GM12878 (cell line): ENCODE results near the gene TAF6. TPM values are rescaled to one million over a fixed set of nuclear protein-coding genes. Genes with fewer than 3 reads are reported as not detected.
A peak's percentile ranks its signal among the peaks of the same experiment; 100 is the strongest.

ENCODE experiments used
- CEBPZ ChIP-seq: fragments of 150-350 bp; IDR thresholded peaks from 2 replicates; pipeline ENCODE4 v1.6.1; 2016; ENCODE audit warnings: low read depth, low read length
- IKZF2 ChIP-seq, 2 experiments: fragments of 450-650 bp; IDR thresholded peaks; 2 replicates each; pipeline ENCODE4 v1.6.1; 2017; ENCODE audit warnings: mild to moderate bottlenecking in 2 of 2, moderate library complexity in 2 of 2
- JUNB ChIP-seq: IDR thresholded peaks from 2 replicates; pipeline ENCODE4 v1.6.1; 2016; ENCODE audit warnings: antibody characterized with exemption, mild to moderate bottlenecking
- KLF5 ChIP-seq: fragments of 450-650 bp; IDR thresholded peaks from 2 replicates; pipeline ENCODE4 v1.6.1; 2014; ENCODE audit warnings: mild to moderate bottlenecking; ENCODE audit not compliant: partially characterized antibody
- MTA2 ChIP-seq: fragments of 450-650 bp; IDR thresholded peaks from 2 replicates; pipeline ENCODE4 v1.6.1; 2016; ENCODE audit warnings: low read depth, mild to moderate bottlenecking, moderate library complexity
- NFIC ChIP-seq: IDR thresholded peaks from 2 replicates; pipeline ENCODE4 v1.6.1; 2012; ENCODE audit warnings: low read depth, mild to moderate bottlenecking, inconsistent platforms, low read length, moderate library complexity
- NKRF ChIP-seq: fragments of 450-650 bp; conservative IDR thresholded peaks from 2 replicates; pipeline ENCODE4 v1.6.1; 2017; ENCODE audit warnings: mild to moderate bottlenecking, moderate library complexity
- RELB ChIP-seq: fragments of 450-650 bp; IDR thresholded peaks from 2 replicates; pipeline ENCODE4 v1.6.1; 2017; ENCODE audit warnings: low read depth, mild to moderate bottlenecking, moderate library complexity
- REST ChIP-seq: IDR thresholded peaks from 2 replicates; pipeline ENCODE4 v1.6.1; 2012; ENCODE audit warnings: mild to moderate bottlenecking, low read depth, low read length
- SIN3A ChIP-seq: IDR thresholded peaks from 2 replicates; pipeline ENCODE4 v1.6.1; 2012; ENCODE audit warnings: low read depth, low read length, improper control_type of control experiment
- TAF1 ChIP-seq: IDR thresholded peaks from 2 replicates; pipeline ENCODE4 v1.6.1; 2011; ENCODE audit warnings: mild to moderate bottlenecking, low read depth, low read length, borderline replicate concordance
- YBX1 ChIP-seq: fragments of 450-650 bp; IDR thresholded peaks from 2 replicates; pipeline ENCODE4 v1.6.1; 2016; ENCODE audit warnings: antibody characterized with exemption
- ZNF592 ChIP-seq: fragments of 450-650 bp; IDR thresholded peaks from 2 replicates; pipeline ENCODE4 v1.6.1; 2017; ENCODE audit warnings: mild to moderate bottlenecking, moderate library complexity
- ZNF622 ChIP-seq: fragments of 450-650 bp; IDR thresholded peaks from 2 replicates; pipeline ENCODE4 v1.6.1; 2017; ENCODE audit warnings: mild to moderate bottlenecking, inconsistent platforms
- polyA plus RNA-seq, 11 experiments: library from polyadenylated mRNA; depleted of rRNA in 4 of 11; unstranded in 6 of 11; stranded (reverse) in 5 of 11; fragments of >200 nt; fragmentation: Nextera tagmentation in 4 of 11; fragmentation: Illumina TruSeq in 1 of 11; extraction: Ambion mirVana in 4 of 11; extraction: Trizol in 1 of 11; gene quantifications; 1 replicate in 1 of 11; 2 replicates in 10 of 11; pipeline versions ENCODE4 v1.2.1 to v1.2.3, GENCODE V29; 2011 to 2016; ENCODE audit warnings: inconsistent platforms in 2 of 11, missing spikeins in 2 of 11, low read depth in 1 of 11
- total RNA-seq, 4 experiments: library from RNA; depleted of rRNA in 3 of 4; stranded (reverse); fragments of >200 nt in 3 of 4; fragmentation: Illumina TruSeq in 1 of 4; extraction: Trizol in 1 of 4; gene quantifications; 2 replicates each; pipeline versions ENCODE4 v1.2.1 to v1.2.3, GENCODE V29; 2013 to 2021

TAF6 gene
- total and polyA plus RNA-seq, 10 of the 15 experiments (the other 5 are each of a cell fraction or from before 2014, with no cell fraction given): 0.27 to 42.6 (median 17.0) TPM

GRCh38 chr7:100088621-100089457, 30.3 kb downstream of the TAF6 start, which contains the start of gene COPS6 (continued):
- peak; percentile 31; the same call in 1 of the 2 replicates for TF ChIP-seq REST
- no peak for TF ChIP-seq CEBPZ
- TF ChIP-seq SIN3A: no peak
- no peak for TF ChIP-seq NFIC
- TF ChIP-seq RELB: peak; percentile 74
- TF ChIP-seq KLF5: peak; percentile 67
- no peak for TF ChIP-seq MTA2
- TF ChIP-seq JUNB: no peak
- no peak for TF ChIP-seq IKZF2 (IDR thresholded peaks at IDR 0.05)
- no peak for TF ChIP-seq YBX1
- peak; percentile 88; the same call in 1 of the 2 replicates for TF ChIP-seq TAF1
- peak; percentile 84 for TF ChIP-seq NKRF
- no peak for TF ChIP-seq ZNF622
- TF ChIP-seq ZNF592: no peak
- TF ChIP-seq, all 136 proteins: peak for 41
